IPS DF 4.7 (cell line): ENCODE measurements around the gene POMP.

Experiments used
- DNase-seq: peaks from one replicate; pipeline ENCODE4 v3.0.0-alpha.2; 2013; ENCODE audit warnings: low spot score; ENCODE audit errors: extremely low read depth

The POMP gene

DNA sequence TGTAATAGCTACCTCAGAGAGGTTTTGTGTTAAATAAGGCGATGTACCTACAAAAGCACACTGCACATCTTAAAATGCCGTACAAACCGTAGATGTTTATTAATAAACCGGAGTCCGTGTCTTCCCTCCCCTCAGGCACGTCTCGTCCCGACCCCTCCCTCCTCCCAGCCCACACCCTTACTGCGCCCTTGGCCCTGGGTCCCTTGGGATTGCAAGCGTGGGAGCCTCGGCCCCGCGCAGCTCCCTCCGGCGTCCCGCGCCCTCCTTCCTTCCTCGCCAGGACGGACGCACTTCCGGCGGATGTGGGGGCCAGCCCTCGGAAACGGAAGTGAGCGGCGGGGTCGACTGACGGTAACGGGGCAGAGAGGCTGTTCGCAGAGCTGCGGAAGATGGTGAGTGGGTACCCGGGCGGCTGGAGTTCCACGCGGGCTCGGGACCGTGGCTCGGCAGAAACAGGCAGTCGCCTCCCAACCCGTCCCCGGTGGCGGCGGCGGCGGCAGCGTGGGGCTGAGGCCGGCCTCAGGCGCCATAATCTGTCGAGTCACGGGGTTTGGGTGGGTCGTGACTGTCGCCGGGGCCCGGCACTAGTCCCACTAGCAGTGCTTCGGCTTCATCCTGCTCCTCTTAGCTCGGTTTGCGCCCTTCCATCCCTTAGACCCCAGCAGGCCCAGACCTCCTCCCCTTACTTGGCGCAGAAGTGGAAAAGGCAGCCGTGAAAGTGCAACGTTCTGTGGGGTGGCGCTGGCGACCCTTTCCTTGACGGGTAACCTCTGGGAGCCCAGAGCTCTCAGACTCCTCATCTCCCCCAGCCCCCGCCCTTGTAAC, at the start of gene POMP:
Gene POMP (plus strand): TSS at position 335 of the 825 bp plus-strand sequence. CDS start 55 bp downstream, at position 390.
- DNase-seq, result peak; percentile 56

GRCh38 chr13:28609381-28609780, 49.5 kb upstream of the POMP start:
- DNase-seq, result no peak

DNA sequence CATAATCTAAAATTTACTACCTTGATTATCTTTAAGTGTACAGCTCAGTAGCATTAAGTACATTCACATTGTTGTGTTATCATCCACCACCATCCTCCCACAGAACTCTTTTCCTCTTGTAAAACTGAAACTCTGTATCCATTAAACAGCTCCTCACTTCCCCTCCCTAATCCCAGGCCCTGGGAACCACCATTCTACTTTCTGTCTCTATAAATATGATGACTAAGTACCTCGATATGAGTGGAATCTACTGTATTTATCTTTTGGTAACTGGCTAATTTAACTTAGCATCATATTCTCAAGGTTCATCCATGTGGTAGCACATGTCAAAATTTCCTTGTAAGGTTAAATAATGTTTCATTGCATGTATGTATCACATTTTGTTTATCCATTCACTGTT, 49.0 kb upstream of the POMP start:
- DNase-seq, result no peak

- DNase-seq, result no peak
Measured at GRCh38 chr13:28610996-28611395, 47.9 kb upstream of the POMP start.

GRCh38 chr13:28611654-28612131, 47.2 kb upstream of the POMP start:
- DNase-seq, result no peak

DNA sequence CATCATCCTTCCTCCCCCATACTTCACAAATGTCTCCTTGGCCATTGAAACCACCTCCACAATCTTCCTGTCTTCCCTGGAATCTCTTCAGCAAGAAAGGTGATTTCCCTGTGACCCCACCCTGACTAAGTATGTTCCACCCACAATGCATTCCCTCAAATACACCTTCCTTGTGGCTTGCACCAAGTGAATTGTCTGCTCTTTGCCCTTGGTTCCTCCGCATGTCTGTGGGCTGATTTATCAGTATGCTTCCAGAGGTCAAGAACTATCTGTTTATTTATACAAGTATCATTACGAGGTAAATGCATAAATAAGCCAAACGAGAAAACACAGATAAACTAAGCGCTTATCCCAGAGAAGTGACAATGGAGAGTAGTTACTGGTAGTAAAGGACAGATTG, 45.4 kb upstream of the POMP start:
- no peak for DNase-seq

GRCh38 chr13:28615916-28616446, 42.9 kb upstream of the POMP start:
- no peak for DNase-seq

- no peak for DNase-seq
Measured at GRCh38 chr13:28618230-28618994, 40.5 kb upstream of the POMP start.

- DNase-seq, result no peak
Measured at GRCh38 chr13:28620011-28620830, 38.7 kb upstream of the POMP start.

- DNase-seq, result no peak
Measured at GRCh38 chr13:28621449-28621848, 37.5 kb upstream of the POMP start.

DNA sequence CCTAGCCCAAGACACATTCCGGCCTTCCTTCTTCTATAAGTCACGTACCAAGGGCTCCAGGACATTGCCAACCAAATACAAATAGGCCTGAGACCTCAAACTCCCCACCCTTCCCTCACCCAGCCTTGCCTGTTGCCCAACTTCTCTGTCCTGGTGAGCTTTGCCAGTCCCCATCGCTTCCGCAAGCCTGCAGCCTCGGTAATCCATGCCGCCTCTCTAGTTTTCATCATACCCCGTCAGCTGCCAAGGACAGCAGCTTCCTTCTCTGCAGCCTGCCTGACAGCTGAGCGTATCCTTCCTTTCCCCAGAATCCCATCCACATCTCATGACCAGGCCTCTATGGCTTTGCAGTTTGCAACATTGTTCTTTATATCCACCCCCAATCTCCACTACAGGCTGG, 36.6 kb upstream of the POMP start:
- DNase-seq, result no peak

GRCh38 chr13:28623782-28624706, 34.9 kb upstream of the POMP start:
- DNase-seq, result no peak

DNA sequence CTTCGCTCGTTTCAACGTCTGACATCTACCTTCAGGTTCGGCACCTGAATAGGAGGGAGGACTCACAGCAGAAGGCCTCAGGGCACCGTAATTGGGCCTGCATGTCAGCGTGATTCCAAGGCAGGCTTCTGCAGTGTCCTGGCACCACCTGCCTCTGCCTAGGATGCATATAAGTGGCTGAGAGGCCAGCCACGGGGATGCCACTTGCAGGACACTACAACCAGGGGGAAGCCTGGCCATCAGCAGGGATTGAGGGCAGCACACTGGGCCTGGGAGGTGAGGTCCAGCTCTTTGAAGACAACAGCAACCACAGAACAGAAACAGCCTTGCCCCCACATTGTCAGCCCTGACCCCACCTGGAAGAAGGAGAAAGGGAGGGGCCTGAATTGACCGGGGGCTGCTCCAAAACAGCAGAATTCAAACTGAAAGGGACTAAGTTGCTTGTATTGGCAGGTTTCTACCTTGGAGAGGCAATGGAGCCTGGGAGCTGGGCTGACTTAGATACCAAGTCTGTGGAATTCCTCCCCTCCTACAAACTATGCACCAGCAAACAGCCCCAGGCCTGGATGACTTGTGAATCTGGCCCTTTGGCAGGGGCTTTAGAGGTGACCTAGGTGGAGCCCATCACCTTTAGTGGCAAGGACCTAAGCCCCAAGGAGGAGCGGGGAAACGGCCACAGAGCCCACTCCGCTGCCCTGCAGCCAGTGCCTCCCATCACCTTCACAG, 34.1 kb upstream of the POMP start:
- DNase-seq, result no peak

DNA sequence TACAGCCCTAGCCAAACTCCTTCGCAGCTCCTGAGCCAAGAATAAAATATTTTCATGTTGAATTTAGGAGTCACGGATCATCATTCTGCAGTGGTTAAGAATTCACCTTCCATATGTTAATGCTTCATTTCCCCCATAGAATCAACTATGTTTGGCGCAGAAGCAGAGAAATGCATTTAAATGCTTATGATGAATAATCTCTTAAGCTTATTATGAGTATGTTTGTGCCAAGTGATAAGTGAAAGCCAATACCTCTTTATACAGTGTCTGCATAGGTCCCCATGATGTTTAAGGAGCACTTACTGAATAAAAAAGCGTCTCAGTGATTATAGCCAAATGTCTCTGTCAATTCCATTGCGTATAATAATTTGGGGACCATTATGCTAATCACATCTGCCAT, 32.7 kb upstream of the POMP start:
- DNase-seq, result no peak

DNA sequence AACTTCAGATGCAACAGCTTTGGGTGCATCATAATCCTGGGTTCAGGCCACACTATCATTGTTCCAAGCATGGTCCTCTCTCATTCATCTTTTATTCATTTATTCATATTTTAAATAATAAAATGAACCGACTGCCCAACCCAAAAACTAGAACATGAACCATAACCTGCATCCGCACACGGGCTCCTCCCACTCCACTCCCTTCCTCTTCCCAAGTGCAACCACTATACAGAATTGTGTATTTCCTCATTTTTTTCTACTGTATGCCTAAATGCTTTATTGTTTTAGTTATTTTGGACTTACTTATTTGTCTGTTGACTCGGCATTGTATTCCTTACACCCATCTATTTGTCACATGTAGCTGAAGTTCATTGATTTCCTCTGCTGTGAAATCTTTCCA, 30.7 kb upstream of the POMP start:
- no peak for DNase-seq

- no peak for DNase-seq
Measured at GRCh38 chr13:28630869-28631268, 28.1 kb upstream of the POMP start.

DNA sequence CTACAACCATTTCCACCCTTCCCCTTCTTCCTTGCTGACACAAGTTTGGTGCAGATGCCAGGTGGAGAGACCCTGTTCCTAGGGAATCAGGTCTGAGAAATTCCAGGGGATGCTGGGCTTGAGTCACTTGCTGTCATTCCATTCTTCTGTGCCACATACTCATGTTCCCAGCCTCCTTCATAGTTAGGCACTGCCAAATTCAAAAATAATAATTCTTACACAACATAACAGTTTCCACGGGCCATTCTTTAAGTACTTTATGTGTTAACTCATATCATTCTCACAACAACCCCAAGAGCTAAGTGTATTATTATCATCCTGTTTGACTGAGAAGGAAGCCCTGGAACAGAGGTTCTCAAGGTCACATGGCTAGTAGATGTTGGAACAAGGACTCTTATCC, 27.1 kb upstream of the POMP start:
- no peak for DNase-seq

DNA sequence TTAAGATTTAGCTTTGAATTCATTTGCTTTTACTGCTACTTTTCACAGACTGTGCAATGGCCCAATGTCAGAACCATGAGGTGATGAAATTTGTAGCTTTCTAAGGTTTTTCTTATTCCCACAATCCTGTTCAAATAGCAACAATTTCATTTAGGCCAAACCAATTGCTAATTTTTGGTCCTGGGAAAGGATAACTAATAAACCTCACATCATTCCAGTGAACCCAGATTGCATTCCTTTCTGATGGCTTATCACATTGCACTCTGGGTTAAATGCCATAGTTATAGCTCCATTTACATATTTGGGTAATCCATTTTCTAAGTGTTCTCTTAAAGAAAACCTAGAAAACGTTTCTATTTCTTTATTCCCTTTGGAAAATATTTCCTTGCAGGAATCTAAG, 22.9 kb upstream of the POMP start:
- DNase-seq, result no peak

GRCh38 chr13:28636677-28637317, 22.1 kb upstream of the POMP start:
- DNase-seq, result peak; percentile 49
